HG02981 (cell line): ENCODE measurements around the gene PIAS1.

Experiments
- ATAC-seq: cut with Tn5 transposase; IDR thresholded peaks from one replicate; pipeline ENCODE4 v1.9.1; 2021; ENCODE audit warnings: mild to moderate bottlenecking, moderate library complexity; ENCODE audit not compliant: unreplicated experiment

PIAS1 gene

DNA sequence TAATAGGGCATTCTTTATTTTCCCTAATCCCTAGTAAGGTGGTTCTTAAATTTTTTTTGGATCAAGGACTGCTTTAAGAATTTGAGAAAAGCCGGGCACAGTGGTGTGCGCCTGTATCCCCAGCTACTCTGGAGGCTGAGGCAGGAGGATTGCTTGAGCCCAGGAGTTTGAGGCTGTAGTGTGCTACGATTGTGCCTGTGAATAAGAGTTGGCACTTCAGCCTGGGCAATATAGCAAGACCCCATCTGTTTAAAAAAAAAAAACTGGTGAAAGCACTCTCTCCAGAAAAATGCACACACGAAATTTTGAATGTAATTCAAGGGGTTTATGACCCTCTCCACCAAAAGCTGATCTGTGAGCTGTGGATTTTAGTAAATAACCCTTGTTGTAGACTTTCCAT, 119.0 kb downstream of the PIAS1 start:
- no peak for ATAC-seq

DNA sequence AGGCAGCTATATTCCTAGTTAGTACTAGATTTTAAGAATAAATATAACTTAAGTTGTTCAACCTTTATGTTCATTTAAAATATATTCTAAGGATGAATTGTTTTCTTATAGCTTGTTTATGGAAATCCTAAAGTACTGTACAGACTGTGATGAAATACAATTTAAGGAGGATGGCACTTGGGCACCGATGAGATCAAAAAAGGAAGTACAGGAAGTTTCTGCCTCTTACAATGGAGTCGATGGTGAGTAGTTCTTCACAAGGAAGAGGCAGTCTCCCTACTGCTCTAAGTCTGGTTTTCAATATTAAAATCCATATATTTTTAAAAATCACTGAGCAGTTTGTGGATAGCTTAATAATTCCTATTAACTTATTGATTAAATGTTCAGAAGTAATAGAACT, 121.4 kb downstream of the PIAS1 start:
- ATAC-seq, result no peak

DNA sequence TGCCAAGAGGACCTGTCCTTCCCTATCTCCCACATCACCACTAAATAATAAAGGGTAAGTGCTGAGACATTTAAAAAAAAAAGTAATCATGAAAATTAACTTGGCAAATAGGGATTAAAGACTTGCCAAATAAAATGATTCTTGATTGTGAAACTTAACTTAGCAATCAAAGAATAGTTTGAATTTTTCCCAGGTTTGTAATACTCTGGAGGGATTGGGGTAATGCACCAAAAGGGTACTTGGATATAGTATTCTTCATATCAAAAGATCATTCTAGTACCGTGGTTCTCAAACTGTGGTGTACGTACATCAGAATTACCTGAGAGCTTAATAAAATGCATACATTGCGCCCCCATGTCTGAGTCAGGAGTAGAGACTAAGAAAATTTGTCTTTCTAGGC, 122.5 kb downstream of the PIAS1 start:
- ATAC-seq, result no peak

- ATAC-seq, result no peak
Observed at GRCh38 chr15:68177742-68178141, 123.6 kb downstream of the PIAS1 start.

GRCh38 chr15:68183616-68184315, 129.7 kb downstream of the PIAS1 start:
- ATAC-seq, result no peak

GRCh38 chr15:68184616-68185480, 130.7 kb downstream of the PIAS1 start:
- ATAC-seq, result no peak

- no peak for ATAC-seq
Observed at GRCh38 chr15:68186671-68187397, 132.7 kb downstream of the PIAS1 start.

GRCh38 chr15:68187559-68187958, 133.4 kb downstream of the PIAS1 start:
- no peak for ATAC-seq

DNA sequence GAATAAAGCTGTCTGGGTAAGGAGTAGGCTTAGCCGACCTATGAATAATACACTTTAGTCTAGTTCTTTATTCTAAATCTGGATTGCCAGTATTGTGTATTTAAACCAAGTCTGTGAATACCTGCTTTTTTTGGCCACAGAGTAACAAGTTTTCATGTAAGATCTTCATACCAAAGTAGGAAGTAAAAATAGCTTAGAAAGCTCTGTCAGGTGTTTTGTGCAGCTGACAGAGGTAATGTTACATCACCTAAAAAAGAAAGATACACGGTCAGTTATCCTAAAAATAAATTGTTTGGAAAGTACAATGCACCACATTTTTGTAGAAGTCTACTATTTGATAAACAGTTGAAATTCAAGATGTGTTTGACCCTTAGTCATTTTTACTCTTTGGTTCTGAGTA, 134.5 kb downstream of the PIAS1 start:
- no peak for ATAC-seq

DNA sequence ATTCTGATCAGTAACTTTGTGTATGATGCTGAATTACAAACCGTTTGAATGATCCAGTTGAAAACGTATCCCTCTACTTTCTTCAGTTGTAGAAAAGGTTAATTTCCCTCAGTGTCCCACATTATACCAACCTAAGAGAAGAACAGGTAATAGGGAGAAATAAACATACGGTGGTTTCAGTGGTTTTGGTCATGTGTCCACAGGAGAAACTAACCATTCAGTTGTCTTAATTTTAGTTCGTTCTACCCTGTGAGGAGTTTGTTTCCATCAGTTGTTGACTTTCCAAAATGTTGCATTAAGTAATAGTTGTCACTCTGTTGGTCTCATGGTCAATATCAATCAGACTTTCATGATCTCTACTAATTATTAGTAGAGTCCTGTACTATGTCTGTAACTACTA, 135.9 kb downstream of the PIAS1 start:
- ATAC-seq, result no peak

- no peak for ATAC-seq
Observed at GRCh38 chr15:68191555-68191954, 137.4 kb downstream of the PIAS1 start.

GRCh38 chr15:68192117-68192516, 138.0 kb downstream of the PIAS1 start:
- ATAC-seq, result no peak

- no peak for ATAC-seq
Observed at GRCh38 chr15:68192804-68193486, 138.8 kb downstream of the PIAS1 start.

DNA sequence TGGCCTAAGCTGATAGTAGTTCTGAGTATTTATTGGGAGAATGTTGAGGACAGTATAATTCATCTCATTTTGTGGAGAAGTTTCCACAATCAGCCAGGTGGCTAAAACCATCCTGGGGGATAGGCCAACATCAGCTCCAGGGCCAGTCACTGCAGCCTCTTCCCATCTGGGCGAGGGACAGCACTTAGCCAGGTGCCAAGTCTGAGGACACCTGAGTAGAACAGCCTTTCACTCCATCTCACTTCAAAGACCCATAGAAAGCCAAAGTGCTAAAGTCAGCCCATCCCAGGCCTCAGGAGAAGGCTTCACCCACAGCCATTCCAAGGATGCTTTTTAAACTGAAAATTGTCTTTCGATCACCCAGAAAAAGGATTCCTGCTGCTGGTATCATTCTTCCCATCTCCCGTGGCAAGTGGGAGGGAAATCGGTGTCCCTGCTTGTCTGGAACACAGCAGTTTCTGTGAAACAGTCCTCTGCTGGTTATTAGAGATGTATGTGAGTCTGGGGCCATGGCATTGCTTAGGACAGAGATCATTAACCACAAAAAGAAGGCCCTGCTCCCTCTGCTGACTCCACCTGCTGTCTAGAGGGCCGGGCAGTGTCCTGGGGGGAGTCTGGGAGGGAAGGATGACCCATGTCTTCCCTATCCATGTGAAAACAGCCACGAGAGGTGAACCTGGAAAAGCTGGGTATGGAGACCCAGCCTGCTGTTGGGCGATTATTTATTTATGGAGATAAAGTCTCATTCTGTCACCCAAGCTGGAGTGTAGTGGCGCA, 141.4 kb downstream of the PIAS1 start:
- ATAC-seq, result no peak

DNA sequence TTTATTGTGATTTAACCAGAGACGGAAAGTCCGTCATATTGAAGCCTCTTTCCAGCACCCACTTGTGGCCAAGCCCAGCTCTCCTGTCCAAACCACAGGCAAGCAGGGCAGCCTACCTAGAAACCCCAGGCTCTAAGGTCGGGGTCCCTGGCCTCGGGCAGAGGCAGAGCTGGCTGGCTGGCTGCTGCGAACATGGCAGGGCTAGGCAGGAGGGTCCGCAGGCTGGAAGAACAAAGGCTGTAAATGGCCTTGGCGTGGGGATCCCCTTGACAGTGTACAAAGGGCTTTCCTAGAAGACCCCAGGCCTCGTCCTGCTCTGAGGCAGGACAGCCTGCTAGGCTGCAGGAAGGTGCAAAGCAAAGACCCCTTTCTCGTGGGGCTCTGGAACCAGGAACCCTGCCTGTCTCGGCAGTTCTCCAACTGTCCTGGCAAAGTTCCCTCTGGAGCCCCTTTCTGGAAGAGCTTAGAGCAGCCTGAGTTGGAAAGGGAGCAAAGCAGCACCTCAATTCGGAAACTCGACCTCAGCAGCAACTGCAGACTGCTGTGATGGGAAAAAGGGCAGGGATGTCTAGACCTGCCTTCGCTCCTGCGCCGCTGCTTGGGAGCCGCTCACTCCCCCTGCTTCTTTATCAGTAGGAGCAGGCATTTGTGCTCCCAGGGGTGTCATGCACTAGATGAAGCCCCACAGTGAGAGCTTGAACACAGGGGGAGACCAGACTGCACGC, 142.5 kb downstream of the PIAS1 start:
- no peak for ATAC-seq

- no peak for ATAC-seq
Observed at GRCh38 chr15:68197170-68197492, 143.0 kb downstream of the PIAS1 start.

- no peak for ATAC-seq
Observed at GRCh38 chr15:68197661-68198437, 143.7 kb downstream of the PIAS1 start.

GRCh38 chr15:68199340-68199739, 145.2 kb downstream of the PIAS1 start:
- no peak for ATAC-seq
